ENCODE data around the gene AHDC1. TPM values are rescaled to one million over a fixed set of nuclear protein-coding genes. Genes with fewer than 3 reads are reported as not detected.

AHDC1 gene
- total RNA-seq, 1 experiment from 2014 or later, result 18.4 TPM

DNA sequence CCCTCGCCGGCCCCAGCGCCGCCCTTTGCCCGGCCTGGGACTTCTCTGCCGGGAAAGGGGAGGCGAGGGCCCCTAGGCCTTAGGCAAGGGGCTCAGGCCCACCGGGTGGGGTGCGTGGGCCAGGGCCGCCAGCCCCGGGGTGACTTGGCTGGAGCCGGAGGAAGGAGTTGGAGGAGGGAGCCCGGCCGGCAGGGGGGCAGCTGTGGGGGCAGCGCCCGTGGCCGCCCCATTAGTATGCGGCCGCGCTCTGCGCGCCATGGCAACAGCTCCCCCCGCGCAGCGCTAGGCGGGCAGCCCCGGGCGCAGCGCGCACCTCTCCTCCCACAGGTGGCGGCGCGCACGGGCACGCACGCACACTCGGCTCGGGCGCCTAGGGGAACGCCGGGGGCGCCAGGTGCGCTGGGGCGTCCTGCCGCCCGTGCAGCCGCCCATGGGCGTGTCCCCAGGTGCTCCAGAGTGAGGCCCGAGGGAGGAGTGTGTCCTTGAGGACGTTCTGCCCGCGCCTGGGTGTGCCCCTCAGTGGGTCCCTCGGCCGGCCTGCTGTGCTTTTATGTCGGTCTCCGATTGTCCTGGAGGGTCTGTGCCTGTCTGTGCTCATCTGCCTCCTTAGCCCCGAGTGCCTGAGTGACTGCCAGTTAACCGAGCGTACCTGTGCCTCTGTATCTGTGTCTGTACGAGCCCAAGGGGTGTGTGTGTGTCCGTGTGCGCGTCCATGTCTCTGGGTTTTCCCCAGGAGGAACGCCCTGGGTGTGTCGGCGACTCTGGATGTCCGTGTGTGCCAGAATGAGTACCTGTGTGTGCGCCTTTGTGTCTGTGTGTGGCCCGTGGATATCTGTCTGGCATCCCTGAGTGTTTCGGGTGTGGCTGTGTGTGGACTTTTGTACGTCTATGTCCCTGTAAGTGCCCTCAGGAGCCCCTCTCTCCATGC, 75.8 kb downstream of the AHDC1 start:
- no TSS peak for BruUV-seq (replicated peaks)
- H3K27ac Mint-ChIP-seq (ENCODE audit: low read depth, unreplicated experiment), result peak overlapping the region; percentile 87
- no peaks in the 10 kb centered on the region for H3K27me3 Mint-ChIP-seq (ENCODE audit: insufficient read depth, unreplicated experiment)
- peaks cover 64% of the 10 kb centered on the region for H3K4me1 Mint-ChIP-seq (ENCODE audit: insufficient read depth, unreplicated experiment)
- H3K4me3 Mint-ChIP-seq (ENCODE audit: unreplicated experiment), result peak overlapping the region; percentile 69
- CTCF ChIA-PET, result no interaction called here
- intact Hi-C loops (cut with micrococcal nuclease), result no loop called here
- H3K36me3 Mint-ChIP-seq (ENCODE audit: insufficient read depth, unreplicated experiment), result peaks cover 34% of the 10 kb centered on the region
- DNase-seq (ENCODE audit: unreplicated experiment), result no peak
- H3K9me3 Mint-ChIP-seq (ENCODE audit: unreplicated experiment), result no peaks in the 10 kb centered on the region
- POLR2A ChIA-PET, result interaction anchor here (0.6 to 7.2 kb wide), 4 partner anchors 12 to 73 kb away, joined by 3 to 78 read pairs (median 4); no protein-coding TSS in a partner anchor
- TF ChIP-seq, protein P1, sequence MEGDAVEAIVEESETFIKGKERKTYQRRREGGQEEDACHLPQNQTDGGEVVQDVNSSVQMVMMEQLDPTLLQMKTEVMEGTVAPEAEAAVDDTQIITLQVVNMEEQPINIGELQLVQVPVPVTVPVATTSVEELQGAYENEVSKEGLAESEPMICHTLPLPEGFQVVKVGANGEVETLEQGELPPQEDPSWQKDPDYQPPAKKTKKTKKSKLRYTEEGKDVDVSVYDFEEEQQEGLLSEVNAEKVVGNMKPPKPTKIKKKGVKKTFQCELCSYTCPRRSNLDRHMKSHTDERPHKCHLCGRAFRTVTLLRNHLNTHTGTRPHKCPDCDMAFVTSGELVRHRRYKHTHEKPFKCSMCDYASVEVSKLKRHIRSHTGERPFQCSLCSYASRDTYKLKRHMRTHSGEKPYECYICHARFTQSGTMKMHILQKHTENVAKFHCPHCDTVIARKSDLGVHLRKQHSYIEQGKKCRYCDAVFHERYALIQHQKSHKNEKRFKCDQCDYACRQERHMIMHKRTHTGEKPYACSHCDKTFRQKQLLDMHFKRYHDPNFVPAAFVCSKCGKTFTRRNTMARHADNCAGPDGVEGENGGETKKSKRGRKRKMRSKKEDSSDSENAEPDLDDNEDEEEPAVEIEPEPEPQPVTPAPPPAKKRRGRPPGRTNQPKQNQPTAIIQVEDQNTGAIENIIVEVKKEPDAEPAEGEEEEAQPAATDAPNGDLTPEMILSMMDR (IDR thresholded peaks at IDR 0.05; ENCODE audit: unreplicated experiment), result no peak

DNA sequence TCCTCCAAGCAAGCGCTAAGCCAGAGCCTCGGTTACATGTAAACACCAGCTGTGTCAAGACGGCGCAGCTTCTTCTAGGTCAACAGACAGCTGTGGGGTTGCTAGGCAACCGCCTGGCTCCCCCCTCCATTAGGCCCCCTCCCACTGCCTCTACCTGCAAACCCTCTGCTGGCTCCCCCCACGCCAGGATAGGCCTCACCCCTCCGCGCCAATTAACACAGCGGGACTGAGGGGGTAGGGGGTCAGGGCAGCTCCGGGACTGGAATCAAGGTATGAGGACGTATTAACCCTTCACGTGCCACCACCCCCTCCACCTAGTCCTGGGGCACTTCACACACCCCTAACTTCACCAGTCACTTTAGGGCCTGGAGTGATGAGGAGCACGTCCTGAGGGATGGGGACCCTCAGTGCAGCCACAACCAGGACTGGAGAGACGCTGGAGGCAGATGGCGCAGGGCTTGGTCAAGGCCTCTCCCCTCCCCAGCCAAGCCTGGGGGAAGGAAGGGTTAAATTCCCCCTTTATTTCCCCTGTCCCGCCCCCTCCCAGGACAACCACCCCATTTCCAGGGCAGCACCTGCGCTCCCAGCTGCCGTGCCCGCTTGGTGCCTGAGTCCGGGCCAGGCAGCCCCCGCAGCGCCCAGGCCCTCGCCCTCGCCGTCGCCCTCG, 76.6 kb downstream of the AHDC1 start:
- no TSS peak for BruUV-seq (replicated peaks)
- TF ChIP-seq, protein P1 (IDR thresholded peaks at IDR 0.05; ENCODE audit: unreplicated experiment), result no peak
- Mint-ChIP-seq H3K36me3 (ENCODE audit: insufficient read depth, unreplicated experiment) (peaks cover 26% of the 10 kb centered on the region), H3K27ac (ENCODE audit: low read depth, unreplicated experiment) (no peak overlapping the region), H3K27me3 (ENCODE audit: insufficient read depth, unreplicated experiment) (no peaks in the 10 kb centered on the region), H3K4me1 (ENCODE audit: insufficient read depth, unreplicated experiment) (peaks cover 69% of the 10 kb centered on the region), H3K4me3 (ENCODE audit: unreplicated experiment) (no peak overlapping the region), H3K9me3 (ENCODE audit: unreplicated experiment) (no peaks in the 10 kb centered on the region)
- intact Hi-C loops (cut with micrococcal nuclease), result no loop called here
- ChIA-PET POLR2A (interaction anchor here (0.6 to 7.2 kb wide), 6 partner anchors 13 to 295 kb away, joined by 3 to 78 read pairs (median 3); partner anchors contain the start of gene AHDC1), CTCF (interaction anchor here (1.2 to 1.7 kb wide), 2 partner anchors 29 to 80 kb away, joined by 3 to 6 read pairs; no protein-coding TSS in a partner anchor)
- no peak for DNase-seq (ENCODE audit: unreplicated experiment)

DNA sequence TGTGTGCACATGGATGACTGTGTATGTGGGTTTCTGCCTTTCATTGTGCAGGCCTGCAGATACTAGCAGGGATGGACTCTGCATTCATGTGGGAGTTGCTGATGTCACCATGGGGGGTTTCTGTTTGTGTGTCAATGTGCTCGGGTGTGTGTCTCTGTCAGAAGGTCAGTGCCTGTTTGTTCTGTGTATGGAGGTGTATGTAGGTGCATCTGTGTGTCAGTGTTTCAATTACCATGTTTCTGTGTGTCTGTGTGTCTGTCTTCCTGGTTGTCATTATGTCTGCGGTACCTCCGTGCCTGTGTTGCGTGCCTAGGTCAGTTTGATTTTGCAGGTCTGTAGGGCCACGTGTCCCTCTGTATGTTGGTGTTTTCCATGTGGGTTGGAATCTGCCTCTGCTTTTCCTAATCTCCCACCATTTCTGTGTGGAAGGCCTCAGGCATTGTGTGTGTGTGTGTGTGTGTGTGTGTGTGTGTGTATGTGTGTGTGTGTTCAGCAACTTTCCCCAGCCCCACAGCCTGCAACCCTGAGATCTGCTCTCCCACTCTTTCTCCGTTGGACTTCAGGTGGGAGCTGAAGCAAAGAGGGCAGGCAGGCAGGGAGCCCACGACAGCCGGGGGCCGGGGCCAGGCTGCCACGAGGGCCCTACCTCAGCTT, 77.2 kb downstream of the AHDC1 start:
- no peaks in the 10 kb centered on the region for H3K27me3 Mint-ChIP-seq (ENCODE audit: insufficient read depth, unreplicated experiment)
- peak overlapping the region; percentile 22 for H3K27ac Mint-ChIP-seq (ENCODE audit: low read depth, unreplicated experiment)
- ChIA-PET CTCF (interaction anchor here (1.0 to 1.7 kb wide), 4 partner anchors 30 to 131 kb away, joined by 3 to 6 read pairs (median 4); no protein-coding TSS in a partner anchor), POLR2A (interaction anchor here (0.6 to 7.2 kb wide), 6 partner anchors 13 to 296 kb away, joined by 3 to 78 read pairs (median 5); partner anchors contain the start of genes AHDC1 and WASF2)
- no peak for DNase-seq (ENCODE audit: unreplicated experiment)
- H3K9me3 Mint-ChIP-seq (ENCODE audit: unreplicated experiment), result no peaks in the 10 kb centered on the region
- BruUV-seq (replicated peaks), result no TSS peak
- peak overlapping the region; percentile 22 for H3K4me3 Mint-ChIP-seq (ENCODE audit: unreplicated experiment)
- peaks cover 69% of the 10 kb centered on the region for H3K4me1 Mint-ChIP-seq (ENCODE audit: insufficient read depth, unreplicated experiment)
- TF ChIP-seq, protein P1 (IDR thresholded peaks at IDR 0.05; ENCODE audit: unreplicated experiment), result no peak
- H3K36me3 Mint-ChIP-seq (ENCODE audit: insufficient read depth, unreplicated experiment), result peaks cover 20% of the 10 kb centered on the region
- intact Hi-C loops (cut with micrococcal nuclease), result no loop called here

All from MCF 10A (cell line).